RWPE1 (cell line): ENCODE data around the gene DGKD.

ENCODE experiments used
- CTCF ChIA-PET: fragments of 350-600 bp; sonication (Branson Sonifier 250); formaldehyde crosslinking; extraction: SDS; loops from one replicate; lab custom pipeline; 2021; lab: Yijun Ruan, JAX
- POLR2A ChIA-PET: fragments of 400-600 bp; formaldehyde crosslinking; extraction: SDS; loops from one replicate; lab custom pipeline; 2020; ENCODE audit warnings: antibody characterized with exemption; ENCODE audit not compliant: low non-redundant PET; lab: Yijun Ruan, JAX
- DNase-seq: peaks from one replicate; pipeline ENCODE4 v3.0.0; 2012; ENCODE audit warnings: low spot score
- H3K27ac ChIP-seq: fragments of 450-650 bp; 2 replicates; pipeline ENCODE4 v1.5.1; 2017
- TF ChIP-seq, protein P1 (sequence below): fragments of 450-650 bp; conservative IDR thresholded peaks from 2 replicates; pipeline ENCODE4 v1.5.1; 2017; ENCODE audit warnings: low read depth, mild to moderate bottlenecking

DGKD gene

DNA sequence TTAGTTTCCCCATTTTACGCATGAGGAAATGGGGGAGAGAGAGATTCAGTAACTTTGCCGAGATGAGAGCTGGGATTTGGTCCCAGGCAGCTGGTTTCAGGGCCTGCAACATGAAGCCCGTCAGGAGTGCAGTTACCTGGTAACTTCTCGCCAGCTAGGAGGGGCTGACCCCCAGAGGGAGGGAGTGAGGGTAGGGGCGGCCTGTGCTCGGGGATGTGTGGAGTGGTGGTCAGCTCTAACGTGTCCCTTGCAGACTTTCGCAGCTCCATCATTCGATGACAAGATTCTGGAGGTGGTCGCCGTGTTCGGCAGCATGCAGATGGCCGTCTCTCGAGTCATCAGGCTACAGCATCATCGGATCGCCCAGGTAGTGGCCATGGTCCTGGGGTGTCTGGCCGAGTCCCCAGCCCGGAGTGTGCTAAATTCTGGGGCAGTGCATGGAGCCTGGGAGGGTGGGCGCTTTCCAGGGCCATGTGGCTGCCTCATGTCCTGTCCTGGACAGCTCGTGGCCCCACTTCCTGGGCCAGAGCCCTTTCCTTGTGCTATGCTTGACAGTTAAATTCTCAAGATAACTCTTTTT is 103.8 kb downstream of the DGKD start:
- POLR2A ChIA-PET: no interaction called here
- CTCF ChIA-PET: interaction anchor here (1.7 kb wide), 1 partner anchor 9 kb away, joined by 12 read pairs; no protein-coding TSS in a partner anchor

DNA sequence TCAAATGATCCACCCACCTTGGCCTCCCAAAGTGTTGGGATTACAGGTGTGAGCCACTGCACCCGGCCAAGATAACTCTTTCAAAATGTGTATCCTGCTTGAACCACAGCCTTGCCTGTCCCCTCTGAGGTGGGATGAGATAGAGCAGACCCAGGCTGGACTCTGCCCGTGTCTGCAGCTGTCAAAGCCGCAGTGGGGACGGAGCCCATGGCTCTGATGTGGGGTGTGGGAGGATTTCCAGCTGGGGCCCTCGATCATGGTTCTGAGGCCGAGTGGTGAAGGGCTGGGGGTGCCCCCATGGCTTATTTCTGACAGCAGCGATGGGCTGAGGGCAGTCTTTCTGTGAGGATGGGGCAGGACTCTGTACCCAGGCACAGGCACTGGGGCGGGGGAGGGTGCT is 104.5 kb downstream of the DGKD start:
- POLR2A ChIA-PET: no interaction called here
- CTCF ChIA-PET: interaction anchor here (0.7 kb wide), 1 partner anchor 11 kb away, joined by 3 read pairs; no protein-coding TSS in a partner anchor
- TF ChIP-seq, protein P1, sequence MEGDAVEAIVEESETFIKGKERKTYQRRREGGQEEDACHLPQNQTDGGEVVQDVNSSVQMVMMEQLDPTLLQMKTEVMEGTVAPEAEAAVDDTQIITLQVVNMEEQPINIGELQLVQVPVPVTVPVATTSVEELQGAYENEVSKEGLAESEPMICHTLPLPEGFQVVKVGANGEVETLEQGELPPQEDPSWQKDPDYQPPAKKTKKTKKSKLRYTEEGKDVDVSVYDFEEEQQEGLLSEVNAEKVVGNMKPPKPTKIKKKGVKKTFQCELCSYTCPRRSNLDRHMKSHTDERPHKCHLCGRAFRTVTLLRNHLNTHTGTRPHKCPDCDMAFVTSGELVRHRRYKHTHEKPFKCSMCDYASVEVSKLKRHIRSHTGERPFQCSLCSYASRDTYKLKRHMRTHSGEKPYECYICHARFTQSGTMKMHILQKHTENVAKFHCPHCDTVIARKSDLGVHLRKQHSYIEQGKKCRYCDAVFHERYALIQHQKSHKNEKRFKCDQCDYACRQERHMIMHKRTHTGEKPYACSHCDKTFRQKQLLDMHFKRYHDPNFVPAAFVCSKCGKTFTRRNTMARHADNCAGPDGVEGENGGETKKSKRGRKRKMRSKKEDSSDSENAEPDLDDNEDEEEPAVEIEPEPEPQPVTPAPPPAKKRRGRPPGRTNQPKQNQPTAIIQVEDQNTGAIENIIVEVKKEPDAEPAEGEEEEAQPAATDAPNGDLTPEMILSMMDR: no peak

More for the DNA sequence above, 103.8 kb downstream of the DGKD start:
- H3K27ac ChIP-seq: no peak overlapping the region
- TF ChIP-seq, protein P1: no peak
- DNase-seq: no peak

DNA sequence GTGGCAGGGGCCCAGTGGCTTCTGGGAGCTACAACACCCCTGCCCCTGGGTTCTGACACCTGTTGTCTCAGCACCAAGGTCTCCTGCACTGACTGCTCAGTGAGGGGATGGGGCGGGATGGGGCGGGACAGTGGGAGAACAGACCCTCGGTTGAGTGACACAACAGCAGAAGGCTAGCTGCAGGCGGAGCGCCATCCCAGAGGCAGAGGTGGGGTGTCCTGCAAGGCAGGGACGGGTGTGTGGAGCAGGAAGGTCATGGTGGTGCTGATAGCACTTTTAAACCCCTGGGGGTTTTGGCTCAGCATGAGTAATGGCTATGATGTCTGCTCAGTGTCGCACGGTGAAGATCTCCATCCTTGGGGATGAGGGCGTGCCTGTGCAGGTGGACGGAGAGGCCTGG is 105.1 kb downstream of the DGKD start:
- ChIA-PET POLR2A (no interaction called here), CTCF (no interaction called here)
- DNase-seq: no peak
- TF ChIP-seq, protein P1: no peak
- H3K27ac ChIP-seq: no peak overlapping the region

More for the DNA sequence above, 104.5 kb downstream of the DGKD start:
- no peak overlapping the region for H3K27ac ChIP-seq
- no peak for DNase-seq

DNA sequence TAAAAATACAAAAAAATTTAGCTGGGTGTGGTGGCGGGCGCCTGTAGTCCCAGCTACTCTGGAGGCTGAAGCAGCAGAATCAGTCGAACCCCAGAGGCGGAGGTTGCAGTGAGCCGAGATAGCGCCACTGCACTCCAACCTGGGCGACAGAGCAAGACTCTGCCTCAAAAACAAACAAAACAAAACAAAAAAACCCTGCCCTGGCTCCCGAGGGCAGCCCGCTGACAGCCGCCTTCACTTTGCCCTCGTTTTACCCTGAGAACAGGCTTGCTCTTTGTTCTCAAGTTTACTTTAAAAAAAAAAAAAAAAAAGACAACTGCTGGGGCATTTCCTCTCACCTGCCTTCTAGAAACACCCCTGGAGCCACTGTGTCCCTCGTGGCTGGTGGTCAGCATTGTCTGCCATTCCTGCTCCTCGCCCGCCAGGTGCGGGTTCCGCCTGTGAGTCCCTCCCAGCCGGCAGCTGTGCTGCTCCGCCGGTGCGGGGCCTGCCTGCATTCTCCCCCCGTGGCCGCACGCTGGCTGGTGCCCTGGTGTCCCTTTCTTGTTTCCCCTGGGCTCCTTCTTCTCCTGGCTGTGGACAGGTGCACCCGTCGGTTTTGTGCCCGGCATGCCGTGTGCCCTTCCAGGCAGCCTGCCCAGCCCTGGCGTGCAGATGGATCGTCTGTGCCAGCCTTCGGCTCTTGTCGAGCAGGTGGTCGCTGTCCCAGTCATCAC is 106.6 kb downstream of the DGKD start:
- no peak for DNase-seq
- ChIA-PET CTCF (no interaction called here), POLR2A (no interaction called here)
- H3K27ac ChIP-seq: no peak overlapping the region; the same call in 1 of the 2 replicates
- TF ChIP-seq, protein P1: no peak

DNA sequence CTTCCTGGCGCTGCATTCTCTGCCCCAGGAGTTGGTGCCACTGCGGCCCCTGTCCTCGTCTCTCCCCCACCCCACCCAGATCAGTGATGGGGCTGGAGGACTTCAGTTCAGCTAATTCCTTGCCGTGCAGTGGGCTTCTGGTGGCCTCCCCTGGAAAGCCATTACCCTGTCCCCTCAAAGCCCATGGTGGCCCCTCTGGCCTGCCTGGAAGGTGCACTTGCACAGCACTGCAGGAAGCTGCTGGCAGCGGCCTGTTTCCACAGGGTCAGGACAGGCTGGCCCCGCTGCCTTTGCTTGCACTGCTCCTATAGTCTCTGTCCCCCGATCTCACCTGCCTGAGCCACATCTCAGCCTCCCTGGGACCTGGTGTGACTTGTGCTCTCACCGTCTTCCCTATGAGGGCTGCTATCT is 107.2 kb downstream of the DGKD start:
- ChIA-PET POLR2A (no interaction called here), CTCF (interaction anchor here (1.0 kb wide), 1 partner anchor 13 kb away, joined by 6 read pairs; no protein-coding TSS in a partner anchor)
- DNase-seq: no peak
- no peak overlapping the region for H3K27ac ChIP-seq
- TF ChIP-seq, protein P1: no peak

DNA sequence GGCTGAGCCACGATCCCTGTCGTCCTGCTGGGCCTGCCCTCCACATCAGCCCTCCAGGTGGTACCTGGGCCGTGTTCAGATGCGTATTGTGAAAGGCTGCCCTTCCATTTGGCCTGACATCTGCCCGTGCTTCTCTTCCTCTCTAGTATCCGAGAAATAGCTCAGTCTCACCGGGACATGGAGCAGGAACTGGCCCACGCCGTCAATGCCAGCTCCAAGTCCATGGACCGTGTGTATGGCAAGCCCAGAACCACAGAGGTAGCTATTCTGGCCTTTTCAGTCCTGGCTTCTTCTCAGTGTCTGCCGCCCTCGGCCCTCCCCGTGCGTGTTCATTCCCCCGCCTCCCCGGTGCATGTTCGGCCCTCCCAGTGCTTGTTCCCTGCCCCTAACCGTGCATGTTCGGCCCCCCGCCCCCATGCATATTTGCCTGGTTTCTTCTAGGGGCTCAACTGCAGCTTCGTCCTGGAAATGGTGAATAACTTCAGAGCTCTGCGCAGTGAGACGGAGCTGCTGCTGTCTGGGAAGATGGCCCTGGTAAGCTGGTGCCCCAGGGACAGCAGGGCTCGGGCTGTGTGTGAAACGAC is 108.0 kb downstream of the DGKD start:
- ChIA-PET CTCF (interaction anchor here (0.5 to 1.0 kb wide), 3 partner anchors 13 to 371 kb away, joined by 3 to 6 read pairs (median 4); no protein-coding TSS in a partner anchor), POLR2A (no interaction called here)
- no peak for DNase-seq
- TF ChIP-seq, protein P1: no peak
- H3K27ac ChIP-seq: no peak overlapping the region
